ENCODE measurements around the gene RPL22. TPM values are rescaled to one million over a fixed set of nuclear protein-coding genes. Genes with fewer than 3 reads are reported as not detected.

RPL22 gene
- total RNA-seq, 1 experiment from 2014 or later: 309 TPM

DNA sequence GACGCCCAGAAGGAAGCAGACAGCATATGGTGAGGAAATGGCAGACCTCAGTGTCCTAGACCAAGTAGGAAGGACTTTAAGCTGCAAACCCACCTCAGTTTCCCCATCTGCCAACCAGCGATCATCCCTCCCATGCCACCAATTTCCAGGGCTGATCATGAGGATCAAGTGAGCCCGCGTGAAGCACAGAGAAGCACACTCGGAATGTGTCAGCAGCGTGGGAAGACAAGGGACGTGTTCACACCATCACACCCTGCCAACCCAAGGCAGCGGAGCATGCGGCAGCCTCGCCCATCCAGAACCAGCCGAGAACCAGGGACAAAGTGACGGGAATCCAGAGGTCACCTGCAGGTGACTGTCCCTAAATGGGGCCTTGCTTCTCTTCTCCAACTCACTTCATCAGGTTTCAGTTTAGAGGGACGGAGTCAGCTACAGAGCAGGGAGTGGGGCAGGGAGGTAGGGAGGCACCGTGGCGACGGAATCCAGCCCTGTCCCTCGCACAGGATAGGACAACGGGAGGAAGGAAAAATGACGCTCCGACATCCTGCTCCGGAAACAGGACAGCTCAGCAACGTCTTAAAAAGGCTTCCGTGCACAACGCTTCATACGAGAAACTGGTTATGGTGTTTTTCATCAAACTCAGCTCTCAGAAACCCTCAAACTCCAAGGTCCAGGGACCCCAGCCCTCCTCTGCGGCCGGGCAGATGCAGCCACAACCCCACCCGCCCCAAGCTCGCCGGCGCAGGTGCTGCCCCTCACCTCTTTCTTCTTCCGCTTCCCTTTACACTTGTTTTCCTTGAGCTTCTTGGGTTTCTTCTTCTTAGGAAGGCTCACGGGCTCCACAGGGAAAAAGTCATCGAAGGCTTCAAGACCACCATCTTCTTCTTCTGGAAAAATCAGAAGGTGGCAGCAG lies 31.7 kb downstream of the RPL22 start:
- DNase-seq (ENCODE audit: low read depth, low spot score): no peak
- no TSS peak for BruUV-seq (replicated peaks)
- intact Hi-C loops (cut with micrococcal nuclease; ENCODE audit: unreplicated experiment) (no loop called here), in situ Hi-C loops (cut with HindIII; ENCODE audit: low pct_unique_long_range_greater_than_20kb, low sequenced_read_pairs) (no loop called here)
- no peak for ATAC-seq
- ChIA-PET POLR2A (no interaction called here), CTCF (interaction anchor here (1.0 kb wide), 1 partner anchor 79 kb away, joined by 3 read pairs; no protein-coding TSS in a partner anchor)
- Histone ChIP-seq H3K27ac (ENCODE audit: low read length) (no peak overlapping the region; the same call in 1 of the 2 replicates), H3K4me1 (ENCODE audit: control insufficient read depth, insufficient read depth, low read length) (peaks cover 29% of the 10 kb centered on the region), H3K4me3 (ENCODE audit: low read depth in 2 of 2, low read length in 2 of 2) (no peak overlapping the region), H3K36me3 (ENCODE audit: control insufficient read depth, insufficient read depth, low read length) (no peaks in the 10 kb centered on the region), H3K9me3 (ENCODE audit: control insufficient read depth, insufficient read depth, low read depth, low read length) (no peaks in the 10 kb centered on the region), H3K27me3 (ENCODE audit: control insufficient read depth, insufficient read depth, low read length) (no peaks in the 10 kb centered on the region)
- TF ChIP-seq, protein P1, sequence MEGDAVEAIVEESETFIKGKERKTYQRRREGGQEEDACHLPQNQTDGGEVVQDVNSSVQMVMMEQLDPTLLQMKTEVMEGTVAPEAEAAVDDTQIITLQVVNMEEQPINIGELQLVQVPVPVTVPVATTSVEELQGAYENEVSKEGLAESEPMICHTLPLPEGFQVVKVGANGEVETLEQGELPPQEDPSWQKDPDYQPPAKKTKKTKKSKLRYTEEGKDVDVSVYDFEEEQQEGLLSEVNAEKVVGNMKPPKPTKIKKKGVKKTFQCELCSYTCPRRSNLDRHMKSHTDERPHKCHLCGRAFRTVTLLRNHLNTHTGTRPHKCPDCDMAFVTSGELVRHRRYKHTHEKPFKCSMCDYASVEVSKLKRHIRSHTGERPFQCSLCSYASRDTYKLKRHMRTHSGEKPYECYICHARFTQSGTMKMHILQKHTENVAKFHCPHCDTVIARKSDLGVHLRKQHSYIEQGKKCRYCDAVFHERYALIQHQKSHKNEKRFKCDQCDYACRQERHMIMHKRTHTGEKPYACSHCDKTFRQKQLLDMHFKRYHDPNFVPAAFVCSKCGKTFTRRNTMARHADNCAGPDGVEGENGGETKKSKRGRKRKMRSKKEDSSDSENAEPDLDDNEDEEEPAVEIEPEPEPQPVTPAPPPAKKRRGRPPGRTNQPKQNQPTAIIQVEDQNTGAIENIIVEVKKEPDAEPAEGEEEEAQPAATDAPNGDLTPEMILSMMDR (IDR thresholded peaks at IDR 0.05): no peak
- TF ChIP-seq POLR2AphosphoS5 (IDR thresholded peaks at IDR 0.05; ENCODE audit: low read depth, low read length) (no peak), TCF7L2 (IDR thresholded peaks at IDR 0.05; ENCODE audit: low read depth, low read length) (no peak), SIN3A (IDR thresholded peaks at IDR 0.05; ENCODE audit: borderline replicate concordance, insufficient read depth, low read depth, low read length) (no peak)
- TF ChIP-seq, protein P2, sequence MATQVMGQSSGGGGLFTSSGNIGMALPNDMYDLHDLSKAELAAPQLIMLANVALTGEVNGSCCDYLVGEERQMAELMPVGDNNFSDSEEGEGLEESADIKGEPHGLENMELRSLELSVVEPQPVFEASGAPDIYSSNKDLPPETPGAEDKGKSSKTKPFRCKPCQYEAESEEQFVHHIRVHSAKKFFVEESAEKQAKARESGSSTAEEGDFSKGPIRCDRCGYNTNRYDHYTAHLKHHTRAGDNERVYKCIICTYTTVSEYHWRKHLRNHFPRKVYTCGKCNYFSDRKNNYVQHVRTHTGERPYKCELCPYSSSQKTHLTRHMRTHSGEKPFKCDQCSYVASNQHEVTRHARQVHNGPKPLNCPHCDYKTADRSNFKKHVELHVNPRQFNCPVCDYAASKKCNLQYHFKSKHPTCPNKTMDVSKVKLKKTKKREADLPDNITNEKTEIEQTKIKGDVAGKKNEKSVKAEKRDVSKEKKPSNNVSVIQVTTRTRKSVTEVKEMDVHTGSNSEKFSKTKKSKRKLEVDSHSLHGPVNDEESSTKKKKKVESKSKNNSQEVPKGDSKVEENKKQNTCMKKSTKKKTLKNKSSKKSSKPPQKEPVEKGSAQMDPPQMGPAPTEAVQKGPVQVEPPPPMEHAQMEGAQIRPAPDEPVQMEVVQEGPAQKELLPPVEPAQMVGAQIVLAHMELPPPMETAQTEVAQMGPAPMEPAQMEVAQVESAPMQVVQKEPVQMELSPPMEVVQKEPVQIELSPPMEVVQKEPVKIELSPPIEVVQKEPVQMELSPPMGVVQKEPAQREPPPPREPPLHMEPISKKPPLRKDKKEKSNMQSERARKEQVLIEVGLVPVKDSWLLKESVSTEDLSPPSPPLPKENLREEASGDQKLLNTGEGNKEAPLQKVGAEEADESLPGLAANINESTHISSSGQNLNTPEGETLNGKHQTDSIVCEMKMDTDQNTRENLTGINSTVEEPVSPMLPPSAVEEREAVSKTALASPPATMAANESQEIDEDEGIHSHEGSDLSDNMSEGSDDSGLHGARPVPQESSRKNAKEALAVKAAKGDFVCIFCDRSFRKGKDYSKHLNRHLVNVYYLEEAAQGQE (IDR thresholded peaks at IDR 0.05; ENCODE audit: insufficient read depth in 1 of 2, low read depth in 2 of 2, low read length in 1 of 2): no peak

DNA sequence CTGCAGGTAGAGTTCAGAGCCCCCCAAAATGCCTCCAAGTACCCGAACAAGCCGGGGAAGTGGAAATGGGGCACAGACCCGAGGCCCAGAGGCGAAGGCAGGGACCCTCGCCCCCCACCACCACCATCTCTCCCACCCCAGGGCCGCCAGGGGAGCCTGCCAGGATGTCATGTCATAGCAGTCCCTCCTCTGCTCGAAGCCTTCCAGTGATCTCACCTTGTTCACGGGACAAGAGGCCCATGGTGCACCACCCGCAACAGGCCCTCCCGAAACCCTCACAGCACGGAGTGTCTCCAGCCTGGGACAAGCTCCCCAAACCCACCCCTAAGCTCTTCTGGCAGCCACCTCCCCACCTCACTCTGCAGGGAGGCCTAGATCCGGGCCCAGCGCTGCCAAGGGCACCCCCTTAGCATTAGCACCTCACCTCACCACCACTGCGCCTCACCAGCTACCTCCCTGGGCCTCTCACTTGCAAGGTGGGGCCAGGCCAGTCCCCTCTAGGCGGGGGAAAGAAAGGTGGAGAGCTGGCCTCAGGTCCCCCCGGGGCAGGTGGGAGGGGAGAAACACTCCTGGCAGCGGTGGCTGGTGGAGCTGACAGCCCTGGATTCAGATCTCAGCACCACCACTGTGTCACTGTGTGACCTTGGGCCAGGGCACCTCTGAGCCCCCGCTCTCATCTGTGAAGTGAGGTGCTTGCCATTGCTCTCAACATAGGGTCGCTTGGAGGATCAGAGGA lies 32.6 kb downstream of the RPL22 start:
- Histone ChIP-seq H3K27me3 (ENCODE audit: control insufficient read depth, insufficient read depth, low read length) (no peaks in the 10 kb centered on the region), H3K27ac (ENCODE audit: low read length) (no peak overlapping the region), H3K4me3 (ENCODE audit: low read depth in 2 of 2, low read length in 2 of 2) (no peak overlapping the region), H3K4me1 (ENCODE audit: control insufficient read depth, insufficient read depth, low read length) (peaks cover 21% of the 10 kb centered on the region), H3K9me3 (ENCODE audit: control insufficient read depth, insufficient read depth, low read depth, low read length) (no peaks in the 10 kb centered on the region), H3K36me3 (ENCODE audit: control insufficient read depth, insufficient read depth, low read length) (no peaks in the 10 kb centered on the region)
- DNase-seq (ENCODE audit: low read depth, low spot score): no peak
- BruUV-seq (replicated peaks): no TSS peak
- TF ChIP-seq, protein P2 (IDR thresholded peaks at IDR 0.05; ENCODE audit: insufficient read depth in 1 of 2, low read depth in 2 of 2, low read length in 1 of 2): no peak
- TF ChIP-seq, protein P1 (IDR thresholded peaks at IDR 0.05): no peak
- TF ChIP-seq POLR2AphosphoS5 (IDR thresholded peaks at IDR 0.05; ENCODE audit: low read depth, low read length) (no peak), SIN3A (IDR thresholded peaks at IDR 0.05; ENCODE audit: borderline replicate concordance, insufficient read depth, low read depth, low read length) (no peak), TCF7L2 (IDR thresholded peaks at IDR 0.05; ENCODE audit: low read depth, low read length) (no peak)
- no peak for ATAC-seq
- in situ Hi-C loops (cut with HindIII; ENCODE audit: low pct_unique_long_range_greater_than_20kb, low sequenced_read_pairs): no loop called here
- ChIA-PET CTCF (interaction anchor here (1.0 kb wide), 1 partner anchor 79 kb away, joined by 3 read pairs; no protein-coding TSS in a partner anchor), POLR2A (no interaction called here)
- intact Hi-C loops (cut with micrococcal nuclease; ENCODE audit: unreplicated experiment): no loop called here

All from Panc1 (cell line).